B cell (primary cell): ENCODE data around the gene IFNA13.

Experiments used
- CTCF ChIP-seq: fragments of 200-600 bp; IDR thresholded peaks from one replicate; pipeline ENCODE4 v1.8.0; 2022; ENCODE audit warnings: antibody characterized with exemption, mild to moderate bottlenecking
- EZH2 ChIP-seq: IDR thresholded peaks from 2 replicates; pipeline ENCODE4 v1.6.1; 2012; ENCODE audit warnings: borderline replicate concordance, low read depth, mild to moderate bottlenecking, moderate library complexity, low read length; ENCODE audit not compliant: insufficient read depth, poor library complexity, severe bottlenecking

- no peak for TF ChIP-seq CTCF
- no peak for TF ChIP-seq EZH2
Measured at GRCh38 chr9:21398955-21399489, 31.2 kb upstream of the IFNA13 start.
